T-helper 1 cell treated with Interleukin-12 subunit alpha and Interleukin-12 subunit beta and Interleukin-4 antibody, amounts not matched to agents 30 μg/mL and 1 μg/mL, for 36 hours (primary cell): ENCODE measurements around the gene MLLT6.

Source experiments
- H3K27ac Mint-ChIP-seq: one replicate; pipeline ENCODE4 v1.8.0; 2021; ENCODE audit warnings: mild to moderate bottlenecking, mixed read lengths
- H3K27me3 Mint-ChIP-seq: one replicate; pipeline ENCODE4 v1.8.0; 2021; ENCODE audit warnings: low read depth, mixed read lengths
- H3K36me3 Mint-ChIP-seq: one replicate; pipeline ENCODE4 v1.8.0; 2021; ENCODE audit warnings: low read depth, mixed read lengths
- H3K4me1 Mint-ChIP-seq: one replicate; pipeline ENCODE4 v1.8.0; 2021; ENCODE audit warnings: low read depth, mixed read lengths
- H3K4me3 Mint-ChIP-seq: one replicate; pipeline ENCODE4 v1.8.0; 2021; ENCODE audit warnings: mild to moderate bottlenecking, moderate library complexity, mixed read lengths
- H3K9me3 Mint-ChIP-seq: one replicate; pipeline ENCODE4 v1.8.0; 2021; ENCODE audit warnings: mixed read lengths

Gene MLLT6

DNA sequence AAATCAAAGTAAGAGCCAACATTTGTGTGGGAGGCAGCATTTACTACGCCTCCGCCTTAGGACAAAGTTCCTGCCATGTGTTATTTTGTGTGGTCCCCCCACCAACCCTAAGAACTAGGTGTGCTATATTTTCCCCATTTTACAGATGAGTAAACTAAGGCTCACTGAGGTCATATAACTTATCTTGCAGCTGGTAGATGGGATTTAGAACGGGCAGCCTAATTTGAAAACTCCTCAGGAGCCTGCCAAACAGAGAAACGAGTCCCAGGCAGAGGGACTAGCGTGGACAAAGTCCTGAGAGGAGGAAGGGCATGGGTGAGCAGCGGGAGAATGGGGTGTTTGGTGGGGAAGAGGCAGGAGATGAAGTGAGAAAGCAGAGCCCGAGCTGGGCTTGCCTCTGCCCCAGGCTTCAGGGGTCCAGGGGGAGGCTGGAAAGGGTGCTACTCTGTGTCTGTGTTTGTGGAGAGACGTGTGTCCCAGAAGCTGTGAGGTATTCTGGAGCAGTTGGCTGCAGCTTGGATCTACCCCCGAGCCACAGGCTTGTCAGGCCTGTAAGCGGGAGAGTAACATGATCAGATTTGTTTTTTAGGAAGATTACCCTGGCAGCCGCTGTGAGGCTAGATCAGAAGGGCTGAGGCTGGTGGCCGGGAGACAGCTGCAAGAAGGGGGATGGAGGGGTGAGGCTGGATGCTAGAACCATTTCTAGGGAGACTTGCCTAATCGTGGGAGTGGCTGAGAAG is 5.0 kb downstream of the MLLT6 start:
- Mint-ChIP-seq H3K4me1 (peaks cover 46% of the 10 kb centered on the region), H3K9me3 (no peaks in the 10 kb centered on the region), H3K27me3 (no peaks in the 10 kb centered on the region), H3K4me3 (no peak overlapping the region), H3K36me3 (peaks cover 44% of the 10 kb centered on the region), H3K27ac (peak overlapping the region; percentile 55)

DNA sequence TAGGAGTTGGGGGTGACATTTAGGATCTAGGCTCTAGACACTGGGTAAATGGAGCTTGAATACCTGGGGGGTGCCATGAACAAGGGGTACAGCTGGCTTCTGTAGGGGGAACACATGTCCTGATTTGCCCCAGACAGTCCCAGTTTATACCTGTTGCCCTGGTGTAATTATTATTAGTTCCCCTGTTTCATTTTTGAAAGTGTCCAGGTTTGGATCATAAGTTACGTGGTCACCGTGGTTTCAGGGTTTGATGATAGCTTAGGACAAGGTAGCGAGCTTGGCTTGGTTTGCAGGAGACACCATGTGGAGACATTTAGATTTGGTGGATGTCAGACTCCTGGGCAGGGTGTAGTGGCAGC is 5.5 kb downstream of the MLLT6 start:
- Mint-ChIP-seq H3K9me3 (no peaks in the 10 kb centered on the region), H3K27ac (peak overlapping the region; percentile 46), H3K4me1 (peaks cover 49% of the 10 kb centered on the region), H3K27me3 (no peaks in the 10 kb centered on the region), H3K4me3 (no peak overlapping the region), H3K36me3 (peaks cover 46% of the 10 kb centered on the region)

DNA sequence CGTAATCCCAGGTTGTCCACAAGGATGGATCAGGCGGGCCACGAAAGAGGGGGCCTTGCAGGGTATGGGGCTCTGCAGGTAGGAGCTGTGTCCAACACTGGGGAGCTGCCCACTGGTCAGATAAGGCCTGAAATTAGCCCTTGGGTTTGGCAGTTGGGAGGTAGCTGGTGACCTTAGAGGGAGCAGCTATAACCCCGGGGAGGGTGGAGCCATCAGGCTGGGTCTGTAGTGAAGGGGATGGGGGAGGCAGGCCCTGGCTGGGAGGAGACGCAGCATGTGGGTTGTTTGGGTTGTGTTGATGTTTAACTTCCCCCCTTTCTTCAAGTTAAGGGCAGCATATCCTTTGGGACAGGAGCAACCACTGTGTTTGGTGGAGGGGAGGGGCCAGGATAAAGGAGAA is 5.9 kb downstream of the MLLT6 start:
- Mint-ChIP-seq H3K27ac (peak overlapping the region; percentile 36), H3K27me3 (no peaks in the 10 kb centered on the region), H3K36me3 (peaks cover 50% of the 10 kb centered on the region), H3K9me3 (no peaks in the 10 kb centered on the region), H3K4me3 (no peak overlapping the region), H3K4me1 (peaks cover 53% of the 10 kb centered on the region)

DNA sequence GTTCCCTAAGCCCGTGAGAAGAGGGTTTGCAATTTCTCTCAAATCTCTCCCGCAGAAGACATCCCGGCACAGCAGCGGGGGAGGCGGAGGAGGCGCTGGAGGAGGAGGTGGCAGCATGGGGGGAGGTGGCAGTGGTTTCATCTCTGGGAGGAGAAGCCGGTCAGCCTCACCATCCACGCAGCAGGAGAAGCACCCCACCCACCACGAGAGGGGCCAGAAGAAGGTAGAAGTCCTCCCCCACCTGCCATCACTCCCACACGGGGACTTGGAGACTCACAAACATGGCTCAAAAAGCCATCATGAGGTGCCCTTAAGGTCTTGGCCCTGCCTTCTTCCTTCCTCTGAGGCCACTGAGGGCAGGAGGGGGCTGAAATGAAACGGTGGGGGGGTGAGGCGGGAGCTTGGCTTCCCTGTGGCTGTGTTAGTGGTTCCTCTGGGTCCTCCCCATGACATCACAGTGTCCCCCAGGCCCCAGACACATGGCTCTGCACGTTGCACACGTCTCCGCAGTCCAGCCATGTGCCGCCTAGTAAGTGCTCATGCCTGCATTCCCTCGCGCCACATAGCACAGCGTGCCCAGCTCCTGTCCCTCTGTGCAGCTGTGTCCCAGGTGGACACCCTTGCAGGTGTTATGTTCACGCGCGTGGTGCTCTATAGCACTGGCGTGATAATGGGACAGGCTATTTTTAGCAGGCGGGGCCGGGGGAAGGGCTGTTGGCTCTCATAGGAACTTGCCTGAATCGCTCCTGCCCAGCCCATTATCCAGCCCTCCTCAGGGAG is 6.9 kb downstream of the MLLT6 start:
- peaks cover 49% of the 10 kb centered on the region for H3K4me1 Mint-ChIP-seq

DNA sequence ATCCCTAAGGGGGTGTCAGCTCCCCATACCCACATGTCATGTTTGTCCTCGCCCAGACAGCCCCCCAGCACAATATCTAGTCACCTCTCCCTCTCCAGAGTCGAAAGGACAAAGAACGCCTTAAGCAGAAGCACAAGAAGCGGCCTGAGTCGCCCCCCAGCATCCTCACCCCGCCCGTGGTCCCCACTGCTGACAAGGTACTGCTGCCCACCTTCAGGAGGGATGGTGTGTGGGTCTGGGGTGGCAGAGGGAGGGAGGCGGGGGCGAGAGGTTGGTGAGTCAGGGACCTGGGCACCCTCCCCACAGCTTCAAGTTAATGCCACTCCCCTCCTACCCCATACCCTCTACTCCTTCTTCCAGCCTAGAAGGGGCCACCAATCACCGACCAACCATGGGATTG is 7.5 kb downstream of the MLLT6 start:
- Mint-ChIP-seq H3K27me3 (no peaks in the 10 kb centered on the region), H3K4me1 (peaks cover 43% of the 10 kb centered on the region), H3K27ac (no peak overlapping the region), H3K36me3 (peaks cover 53% of the 10 kb centered on the region), H3K4me3 (no peak overlapping the region), H3K9me3 (no peaks in the 10 kb centered on the region)

More for the DNA sequence above, 6.9 kb downstream of the MLLT6 start:
- Mint-ChIP-seq H3K27ac (no peak overlapping the region), H3K27me3 (no peaks in the 10 kb centered on the region), H3K9me3 (no peaks in the 10 kb centered on the region), H3K4me3 (no peak overlapping the region), H3K36me3 (peaks cover 57% of the 10 kb centered on the region)

DNA sequence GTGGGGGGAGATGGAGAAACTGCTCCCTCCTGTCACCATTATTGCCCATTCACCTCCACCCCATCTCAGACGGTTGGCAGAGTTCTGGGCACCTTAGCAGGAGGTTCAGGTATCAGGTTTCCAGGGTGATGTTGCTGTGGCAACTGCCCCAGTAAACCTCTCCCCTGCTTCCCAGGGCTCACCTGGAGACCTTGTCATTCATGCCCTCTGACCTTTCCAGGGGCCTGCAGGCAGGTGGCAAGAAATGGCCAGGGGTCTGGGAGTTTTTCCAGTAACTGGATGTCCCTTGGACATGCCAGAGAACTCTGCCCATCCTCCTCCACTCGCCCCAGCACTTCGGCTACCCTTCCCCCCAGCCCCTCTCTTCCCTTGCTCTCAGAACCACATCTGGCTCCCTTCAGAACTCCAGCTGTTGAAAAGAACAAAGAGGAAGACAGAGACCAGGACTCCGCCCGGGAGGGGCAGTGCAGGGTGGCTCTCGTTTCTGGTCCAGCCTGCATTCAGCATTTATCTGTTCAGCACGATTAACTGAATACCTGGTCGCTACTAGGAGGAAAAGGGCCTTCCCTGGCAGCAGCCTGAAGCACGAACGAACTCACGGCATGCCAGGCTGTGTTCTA is 8.5 kb downstream of the MLLT6 start:
- H3K36me3 Mint-ChIP-seq: peaks cover 49% of the 10 kb centered on the region
- H3K9me3 Mint-ChIP-seq: no peaks in the 10 kb centered on the region
- peaks cover 39% of the 10 kb centered on the region for H3K4me1 Mint-ChIP-seq
- H3K27me3 Mint-ChIP-seq: no peaks in the 10 kb centered on the region
- H3K27ac Mint-ChIP-seq: no peak overlapping the region
- no peak overlapping the region for H3K4me3 Mint-ChIP-seq

DNA sequence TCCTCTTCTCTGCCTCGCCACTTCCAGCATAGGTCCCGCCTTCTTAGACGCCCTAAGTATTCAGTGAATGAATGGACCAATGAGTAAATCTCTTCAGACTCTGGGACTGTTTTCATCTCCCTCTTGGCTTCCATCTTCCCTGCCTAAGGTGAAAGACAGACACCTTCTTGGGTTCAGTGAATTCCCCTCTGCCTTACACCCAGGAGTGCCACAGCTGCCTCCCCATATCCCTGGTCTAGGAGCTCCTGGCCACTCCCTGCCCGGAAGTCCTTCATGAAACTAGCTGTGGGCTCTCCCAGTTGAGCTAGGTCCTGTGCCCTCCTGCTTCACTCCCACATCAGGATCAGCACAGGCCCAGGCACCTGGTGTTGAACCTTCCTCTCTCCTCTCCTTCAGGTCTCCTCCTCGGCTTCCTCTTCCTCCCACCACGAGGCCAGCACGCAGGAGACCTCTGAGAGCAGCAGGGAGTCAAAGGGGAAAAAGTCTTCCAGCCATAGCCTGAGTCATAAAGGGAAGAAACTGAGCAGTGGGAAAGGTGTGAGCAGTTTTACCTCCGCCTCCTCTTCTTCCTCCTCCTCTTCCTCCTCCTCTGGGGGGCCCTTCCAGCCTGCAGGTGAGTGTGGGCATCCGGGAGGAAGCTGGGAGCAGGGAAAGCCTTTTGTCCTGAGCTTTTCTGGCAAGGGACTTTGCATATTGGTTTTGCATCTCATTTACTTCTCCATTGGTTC is 10.3 kb downstream of the MLLT6 start:
- Mint-ChIP-seq H3K27me3 (no peaks in the 10 kb centered on the region), H3K36me3 (peaks cover 39% of the 10 kb centered on the region), H3K27ac (peak overlapping the region; percentile 54), H3K4me3 (no peak overlapping the region), H3K4me1 (peaks cover 29% of the 10 kb centered on the region), H3K9me3 (no peaks in the 10 kb centered on the region)

DNA sequence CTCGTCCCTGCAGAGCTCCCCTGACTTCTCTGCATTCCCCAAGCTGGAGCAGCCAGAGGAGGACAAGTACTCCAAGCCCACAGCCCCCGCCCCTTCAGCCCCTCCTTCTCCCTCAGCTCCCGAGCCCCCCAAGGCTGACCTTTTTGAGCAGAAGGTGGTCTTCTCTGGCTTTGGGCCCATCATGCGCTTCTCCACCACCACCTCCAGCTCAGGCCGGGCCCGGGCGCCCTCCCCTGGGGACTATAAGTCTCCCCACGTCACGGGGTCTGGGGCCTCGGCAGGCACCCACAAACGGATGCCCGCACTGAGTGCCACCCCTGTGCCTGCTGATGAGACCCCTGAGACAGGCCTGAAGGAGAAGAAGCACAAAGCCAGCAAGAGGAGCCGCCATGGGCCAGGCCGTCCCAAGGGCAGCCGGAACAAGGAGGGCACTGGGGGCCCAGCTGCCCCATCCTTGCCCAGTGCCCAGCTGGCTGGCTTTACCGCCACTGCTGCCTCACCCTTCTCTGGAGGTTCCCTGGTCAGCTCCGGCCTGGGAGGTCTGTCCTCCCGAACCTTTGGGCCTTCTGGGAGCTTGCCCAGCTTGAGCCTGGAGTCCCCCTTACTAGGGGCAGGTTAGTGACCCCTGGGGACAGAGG is 11.4 kb downstream of the MLLT6 start:
- Mint-ChIP-seq H3K27me3 (no peaks in the 10 kb centered on the region), H3K9me3 (no peaks in the 10 kb centered on the region), H3K4me1 (peaks cover 23% of the 10 kb centered on the region), H3K4me3 (no peak overlapping the region), H3K36me3 (peaks cover 37% of the 10 kb centered on the region), H3K27ac (no peak overlapping the region)

DNA sequence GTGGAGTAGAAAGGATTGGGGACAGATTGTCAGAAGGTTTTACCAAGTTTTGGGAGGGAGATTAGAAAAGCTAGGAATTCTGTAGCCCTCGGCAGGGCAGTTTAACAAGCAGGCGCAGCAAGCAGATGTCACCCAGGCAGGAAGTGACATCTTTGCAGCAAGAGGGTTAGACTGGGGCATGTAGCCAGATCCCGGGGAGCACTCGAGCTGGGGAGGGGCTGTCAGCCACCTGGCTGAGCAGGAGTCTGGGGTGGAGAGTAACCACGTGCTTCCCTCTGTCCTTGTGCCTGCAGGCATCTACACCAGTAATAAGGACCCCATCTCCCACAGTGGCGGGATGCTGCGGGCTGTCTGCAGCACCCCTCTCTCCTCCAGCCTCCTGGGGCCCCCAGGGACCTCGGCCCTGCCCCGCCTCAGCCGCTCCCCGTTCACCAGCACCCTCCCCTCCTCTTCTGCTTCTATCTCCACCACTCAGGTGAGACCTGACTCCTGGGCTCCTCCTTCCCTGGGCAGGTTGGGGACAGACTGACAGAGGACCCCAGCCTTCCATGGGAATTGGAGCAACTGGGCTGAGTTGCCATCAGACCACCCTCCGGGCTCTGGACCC is 12.2 kb downstream of the MLLT6 start:
- peaks cover 23% of the 10 kb centered on the region for H3K4me1 Mint-ChIP-seq
- H3K27ac Mint-ChIP-seq: no peak overlapping the region

DNA sequence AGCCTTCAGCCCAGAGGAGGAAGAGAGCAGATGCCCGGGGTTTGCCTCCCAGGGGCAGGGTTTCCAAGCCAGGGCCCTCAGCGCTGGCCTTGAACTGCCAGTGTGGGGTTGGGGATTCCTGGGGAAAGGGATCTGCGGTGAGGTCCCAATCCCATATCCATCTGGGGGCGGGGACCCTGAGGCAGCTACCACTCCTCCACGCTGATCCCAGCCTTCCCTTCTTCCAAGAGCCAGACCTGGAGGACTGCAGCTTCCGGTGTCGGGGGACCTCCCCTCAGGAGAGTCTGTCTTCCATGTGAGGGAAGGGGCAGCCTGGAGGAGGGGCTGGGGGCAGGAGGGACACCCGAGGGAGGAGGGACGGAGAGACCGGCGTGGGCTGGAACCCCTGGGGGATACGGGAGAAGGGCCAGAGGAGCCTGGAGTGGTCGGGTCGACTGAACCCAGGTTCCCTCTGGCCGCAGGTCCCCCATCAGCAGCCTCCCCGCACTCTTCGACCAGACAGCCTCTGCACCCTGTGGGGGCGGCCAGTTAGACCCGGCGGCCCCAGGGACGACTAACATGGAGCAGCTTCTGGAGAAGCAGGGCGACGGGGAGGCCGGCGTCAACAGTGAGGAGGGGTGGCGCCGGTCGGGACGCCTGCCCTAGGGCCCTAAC is 14.3 kb downstream of the MLLT6 start:
- Mint-ChIP-seq H3K27ac (no peak overlapping the region), H3K4me1 (peaks cover 21% of the 10 kb centered on the region), H3K9me3 (no peaks in the 10 kb centered on the region), H3K27me3 (no peaks in the 10 kb centered on the region), H3K4me3 (no peak overlapping the region), H3K36me3 (peaks cover 38% of the 10 kb centered on the region)

More for the DNA sequence above, 12.2 kb downstream of the MLLT6 start:
- no peaks in the 10 kb centered on the region for H3K27me3 Mint-ChIP-seq
- H3K4me3 Mint-ChIP-seq: no peak overlapping the region
- peaks cover 38% of the 10 kb centered on the region for H3K36me3 Mint-ChIP-seq
- no peaks in the 10 kb centered on the region for H3K9me3 Mint-ChIP-seq

DNA sequence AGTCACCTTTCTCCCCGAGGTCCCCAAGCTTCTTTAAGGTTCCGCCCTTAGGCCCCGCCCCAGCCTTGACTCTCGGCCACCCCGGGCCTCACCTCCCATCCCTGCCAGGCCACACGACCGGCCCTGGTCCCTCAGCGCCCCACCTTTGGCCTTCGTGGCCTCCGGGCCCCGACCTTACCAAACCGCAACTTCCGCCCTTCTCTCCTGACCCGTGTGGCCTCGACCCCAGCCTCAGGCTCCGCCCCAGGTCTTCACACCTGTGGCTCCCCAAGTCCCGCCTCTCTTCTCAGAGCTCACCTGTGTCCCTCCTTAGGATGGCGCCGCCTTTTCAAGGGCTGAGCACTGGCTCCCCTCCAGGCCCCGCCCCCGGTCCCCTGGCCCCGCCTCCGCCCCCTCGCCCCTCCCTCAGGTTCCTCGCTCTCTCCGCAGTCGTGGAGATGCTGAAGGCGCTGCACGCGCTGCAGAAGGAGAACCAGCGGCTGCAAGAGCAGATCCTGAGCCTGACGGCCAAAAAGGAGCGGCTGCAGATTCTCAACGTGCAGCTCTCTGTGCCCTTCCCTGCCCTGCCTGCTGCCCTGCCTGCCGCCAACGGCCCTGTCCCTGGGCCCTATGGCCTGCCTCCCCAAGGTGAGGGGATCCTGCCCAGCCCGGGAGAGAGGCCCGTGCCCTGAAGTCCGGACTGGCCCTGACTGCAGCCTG is 15.0 kb downstream of the MLLT6 start:
- peaks cover 38% of the 10 kb centered on the region for H3K36me3 Mint-ChIP-seq
- peaks cover 17% of the 10 kb centered on the region for H3K4me1 Mint-ChIP-seq
- no peaks in the 10 kb centered on the region for H3K9me3 Mint-ChIP-seq
- no peaks in the 10 kb centered on the region for H3K27me3 Mint-ChIP-seq
- H3K27ac Mint-ChIP-seq: peak overlapping the region; percentile 59
- no peak overlapping the region for H3K4me3 Mint-ChIP-seq

DNA sequence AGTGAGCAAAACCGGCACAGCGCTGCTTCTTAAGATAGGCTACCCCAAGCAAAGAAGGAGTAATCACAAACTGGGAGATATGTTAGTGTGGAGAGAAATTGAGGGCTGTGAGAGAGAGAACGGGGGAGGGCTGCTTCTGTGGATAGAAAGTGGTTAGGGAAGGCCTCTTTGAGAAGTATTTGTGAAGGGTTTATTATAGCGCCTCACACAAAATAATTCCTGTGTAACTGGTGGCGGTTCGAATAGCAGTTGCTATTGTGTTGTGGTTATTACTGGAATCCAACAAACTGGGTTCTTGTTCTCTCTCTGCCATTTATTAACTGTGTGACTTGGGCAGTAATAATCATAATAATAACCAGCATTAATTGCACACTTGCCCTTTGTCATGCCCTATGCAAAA is 15.9 kb downstream of the MLLT6 start:
- H3K4me3 Mint-ChIP-seq: no peak overlapping the region
- H3K4me1 Mint-ChIP-seq: peaks cover 10% of the 10 kb centered on the region
- no peaks in the 10 kb centered on the region for H3K27me3 Mint-ChIP-seq
- peaks cover 32% of the 10 kb centered on the region for H3K36me3 Mint-ChIP-seq
- H3K9me3 Mint-ChIP-seq: no peaks in the 10 kb centered on the region
- H3K27ac Mint-ChIP-seq: no peak overlapping the region

DNA sequence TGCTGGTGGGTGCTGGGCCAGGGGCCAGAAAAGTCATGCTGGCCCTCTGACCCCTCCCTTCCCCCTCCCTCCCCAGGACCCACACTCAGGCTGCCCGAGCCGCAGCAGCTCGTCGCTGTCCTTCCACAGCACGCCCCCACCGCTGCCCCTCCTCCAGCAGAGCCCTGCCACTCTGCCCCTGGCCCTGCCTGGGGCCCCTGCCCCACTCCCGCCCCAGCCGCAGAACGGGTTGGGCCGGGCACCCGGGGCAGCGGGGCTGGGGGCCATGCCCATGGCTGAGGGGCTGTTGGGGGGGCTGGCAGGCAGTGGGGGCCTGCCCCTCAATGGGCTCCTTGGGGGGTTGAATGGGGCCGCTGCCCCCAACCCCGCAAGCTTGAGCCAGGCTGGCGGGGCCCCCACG is 16.7 kb downstream of the MLLT6 start:
- Mint-ChIP-seq H3K4me3 (no peak overlapping the region), H3K4me1 (peaks cover 12% of the 10 kb centered on the region), H3K9me3 (no peaks in the 10 kb centered on the region), H3K36me3 (peaks cover 27% of the 10 kb centered on the region), H3K27ac (no peak overlapping the region), H3K27me3 (no peaks in the 10 kb centered on the region)
